Measurements from ENCODE around the gene NIP7.
"Not testable (repeated sequence)": the region's sequence is repeated elsewhere in the genome, so short reads cannot be mapped to it uniquely, and the experiment has no call there.

The NIP7 gene

GRCh38 chr16:69345923-69346322, 6.4 kb downstream of the NIP7 start:
- TF ChIP-seq CTCF (conservative IDR thresholded peaks at IDR 0.05; ENCODE audit: low read depth, low read length): no peak
- no peak overlapping the region for H3K4me3 ChIP-seq (ENCODE audit: low read depth, low read length)
- DNase-seq (ENCODE audit: low read depth): no peak

- H3K4me3 ChIP-seq (ENCODE audit: low read depth, low read length): no peak overlapping the region
- DNase-seq (ENCODE audit: low read depth): no peak
- no peak for TF ChIP-seq CTCF (conservative IDR thresholded peaks at IDR 0.05; ENCODE audit: low read depth, low read length)
Measured at GRCh38 chr16:69346683-69347082, 7.1 kb downstream of the NIP7 start.

- no peak for TF ChIP-seq CTCF (conservative IDR thresholded peaks at IDR 0.05; ENCODE audit: low read depth, low read length)
- DNase-seq (ENCODE audit: low read depth): no peak
Measured at GRCh38 chr16:69348222-69348621, 8.7 kb downstream of the NIP7 start.

GRCh38 chr16:69349536-69349935, 10.0 kb downstream of the NIP7 start:
- TF ChIP-seq CTCF (conservative IDR thresholded peaks at IDR 0.05; ENCODE audit: low read depth, low read length): no peak
- no peak overlapping the region for H3K4me3 ChIP-seq (ENCODE audit: low read depth, low read length)
- DNase-seq (ENCODE audit: low read depth): no peak

More at GRCh38 chr16:69348222-69348621, 8.7 kb downstream of the NIP7 start:
- no peak overlapping the region for H3K4me3 ChIP-seq (ENCODE audit: low read depth, low read length)

GRCh38 chr16:69350536-69351133, 11.1 kb downstream of the NIP7 start:
- TF ChIP-seq CTCF (conservative IDR thresholded peaks at IDR 0.05; ENCODE audit: low read depth, low read length): no peak
- H3K4me3 ChIP-seq (ENCODE audit: low read depth, low read length): no peak overlapping the region
- no peak for DNase-seq (ENCODE audit: low read depth)

GRCh38 chr16:69351309-69352027, 11.9 kb downstream of the NIP7 start, which contains the start of gene TMED6:
Gene TMED6, minus strand, starts transcription at chr16:69351786. Its CDS starts 33 bp downstream, at chr16:69351753.
- no peak for DNase-seq (ENCODE audit: low read depth)
- no peak within 1 kb of the TSS for H3K4me3 ChIP-seq (ENCODE audit: low read depth, low read length)
- no peak for TF ChIP-seq CTCF (conservative IDR thresholded peaks at IDR 0.05; ENCODE audit: low read depth, low read length)

GRCh38 chr16:69360070-69360469, 20.5 kb downstream of the NIP7 start:
- DNase-seq (ENCODE audit: low read depth); H3K4me3 ChIP-seq (ENCODE audit: low read depth, low read length): not testable (repeated sequence)

Data from choroid plexus epithelial cell (primary cell).